Lung (tissue), 12 donors: ENCODE measurements around the gene CDC42BPB. TPM values are rescaled to one million over a fixed set of nuclear protein-coding genes. Genes with fewer than 3 reads are reported as not detected.

Source experiments
- ATAC-seq: fragments of 200-7000 bp; cut with Tn5 transposase; one replicate; pipeline ENCODE4 v1.9.1; 2020; ENCODE audit warnings: moderate number of reproducible peaks; ENCODE audit not compliant: insufficient read depth, low FRiP score
- DNase-seq, 3 donors: peaks; one replicate each; pipeline ENCODE4 v3.0.0-alpha.2; 2013 to 2017
- H3K27ac ChIP-seq, 2 donors: one replicate each; pipeline ENCODE4 v1.5.1; 2013; ENCODE audit warnings: mild to moderate bottlenecking in 2 of 2, moderate library complexity in 2 of 2, control low read depth in 1 of 2, inconsistent platforms in 1 of 2, low read depth in 1 of 2, low read length in 1 of 2
- H3K27me3 ChIP-seq, 3 donors: one replicate each; pipeline ENCODE4 v1.5.1; 2013; ENCODE audit warnings: low read length in 2 of 3; ENCODE audit not compliant: control insufficient read depth in 3 of 3, insufficient read depth in 3 of 3
- H3K36me3 ChIP-seq, 4 donors: one replicate each; pipeline ENCODE4 v1.5.1; 2013; ENCODE audit warnings: low read length in 4 of 4, mild to moderate bottlenecking in 1 of 4, moderate library complexity in 1 of 4; ENCODE audit not compliant: control insufficient read depth in 4 of 4, insufficient read depth in 4 of 4
- H3K4me1 ChIP-seq, 5 donors: one replicate each; pipeline ENCODE4 v1.5.1; 2013; ENCODE audit warnings: low read length in 5 of 5, mild to moderate bottlenecking in 2 of 5, moderate library complexity in 1 of 5; ENCODE audit not compliant: control insufficient read depth in 5 of 5, insufficient read depth in 5 of 5
- H3K4me3 ChIP-seq: one replicate; pipeline ENCODE4 v1.5.1; 2013; ENCODE audit warnings: mild to moderate bottlenecking, control low read depth, moderate library complexity
- H3K9ac ChIP-seq, 2 donors: one replicate each; pipeline ENCODE4 v1.5.1; 2013; ENCODE audit warnings: low read length in 2 of 2, control low read depth in 1 of 2; ENCODE audit not compliant: insufficient read depth in 1 of 2
- H3K9me3 ChIP-seq, 4 donors: one replicate each; pipeline ENCODE4 v1.5.1; 2013; ENCODE audit warnings: low read length in 3 of 4, mild to moderate bottlenecking in 1 of 4, moderate library complexity in 1 of 4; ENCODE audit not compliant: control insufficient read depth in 4 of 4, insufficient read depth in 3 of 4
- WGBS, 2 donors: extraction: QIAGEN DNeasy Blood & Tissue Kit; methylation state at CpG; one replicate each; pipeline ENCODE4 v1.1.7; 2013; 5-methylcytosine and 5-hydroxymethylcytosine counted together
- polyA plus RNA-seq, 2 donors: library from polyadenylated mRNA; stranded (reverse); fragments of 200-250 nt; gene quantifications; one replicate each; pipeline ENCODE4 v1.2.1, GENCODE V29; 2013
- total RNA-seq, 2 donors: library from RNA; depleted of rRNA in 1 of 2; stranded (reverse); fragments of >200 nt in 1 of 2; gene quantifications; one replicate each; pipeline ENCODE4 v1.2.1, GENCODE V29; 2014 to 2021
- TF ChIP-seq, protein P1 (sequence below): IDR thresholded peaks from 2 replicates; pipeline ENCODE4 v1.5.1; 2012; ENCODE audit warnings: mild to moderate bottlenecking; ENCODE audit errors: control extremely low read depth, extremely low read depth
- donor health status: control.
- donor health status: control.
- donor health status: Bipolar disorder and iron deficiency.
- donor health status: healthy.
- donor health status: DM: yes; HTN: yes; CAD: no.

The CDC42BPB gene
- total and polyA plus RNA-seq, 4 donors: 39.3 to 97.9 (median 66.6) TPM

DNA sequence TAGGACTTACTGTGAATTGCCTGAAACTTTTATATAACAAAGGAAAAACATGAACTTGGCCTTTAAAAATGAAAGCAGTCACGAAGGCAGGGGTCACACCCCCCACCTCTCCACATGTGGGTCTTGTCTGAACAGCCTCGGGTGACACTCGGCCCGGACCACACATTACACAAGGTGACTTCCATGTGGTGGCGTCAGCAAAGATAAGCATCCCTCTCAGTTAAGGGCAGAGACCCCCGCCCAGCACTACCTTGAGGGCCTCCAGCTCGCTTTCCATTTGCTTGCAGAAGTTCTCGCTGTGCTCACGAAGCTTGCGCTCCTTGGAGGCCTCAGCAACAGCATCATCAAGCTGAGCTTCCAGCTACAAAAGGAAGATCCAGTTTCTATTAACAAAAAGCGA lies 87.4 kb downstream of the CDC42BPB start:
- 94 to 95% methylated on average over 11 of the region's 11 CpGs for WGBS, 2 donors
- Histone ChIP-seq H3K36me3 (peaks cover 40 to 66% (median 53%) of the 10 kb centered on the region in 4 donors), H3K9ac (no peak overlapping the region), H3K27me3 (no peaks in the 10 kb centered on the region), H3K27ac (no peak overlapping the region), H3K4me3 (no peak overlapping the region), H3K4me1 (no peaks in the 10 kb centered on the region), H3K9me3 (no peaks in the 10 kb centered on the region)
- ATAC-seq (no peak), DNase-seq (no peak)
- TF ChIP-seq, protein P1, sequence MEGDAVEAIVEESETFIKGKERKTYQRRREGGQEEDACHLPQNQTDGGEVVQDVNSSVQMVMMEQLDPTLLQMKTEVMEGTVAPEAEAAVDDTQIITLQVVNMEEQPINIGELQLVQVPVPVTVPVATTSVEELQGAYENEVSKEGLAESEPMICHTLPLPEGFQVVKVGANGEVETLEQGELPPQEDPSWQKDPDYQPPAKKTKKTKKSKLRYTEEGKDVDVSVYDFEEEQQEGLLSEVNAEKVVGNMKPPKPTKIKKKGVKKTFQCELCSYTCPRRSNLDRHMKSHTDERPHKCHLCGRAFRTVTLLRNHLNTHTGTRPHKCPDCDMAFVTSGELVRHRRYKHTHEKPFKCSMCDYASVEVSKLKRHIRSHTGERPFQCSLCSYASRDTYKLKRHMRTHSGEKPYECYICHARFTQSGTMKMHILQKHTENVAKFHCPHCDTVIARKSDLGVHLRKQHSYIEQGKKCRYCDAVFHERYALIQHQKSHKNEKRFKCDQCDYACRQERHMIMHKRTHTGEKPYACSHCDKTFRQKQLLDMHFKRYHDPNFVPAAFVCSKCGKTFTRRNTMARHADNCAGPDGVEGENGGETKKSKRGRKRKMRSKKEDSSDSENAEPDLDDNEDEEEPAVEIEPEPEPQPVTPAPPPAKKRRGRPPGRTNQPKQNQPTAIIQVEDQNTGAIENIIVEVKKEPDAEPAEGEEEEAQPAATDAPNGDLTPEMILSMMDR: no peak

DNA sequence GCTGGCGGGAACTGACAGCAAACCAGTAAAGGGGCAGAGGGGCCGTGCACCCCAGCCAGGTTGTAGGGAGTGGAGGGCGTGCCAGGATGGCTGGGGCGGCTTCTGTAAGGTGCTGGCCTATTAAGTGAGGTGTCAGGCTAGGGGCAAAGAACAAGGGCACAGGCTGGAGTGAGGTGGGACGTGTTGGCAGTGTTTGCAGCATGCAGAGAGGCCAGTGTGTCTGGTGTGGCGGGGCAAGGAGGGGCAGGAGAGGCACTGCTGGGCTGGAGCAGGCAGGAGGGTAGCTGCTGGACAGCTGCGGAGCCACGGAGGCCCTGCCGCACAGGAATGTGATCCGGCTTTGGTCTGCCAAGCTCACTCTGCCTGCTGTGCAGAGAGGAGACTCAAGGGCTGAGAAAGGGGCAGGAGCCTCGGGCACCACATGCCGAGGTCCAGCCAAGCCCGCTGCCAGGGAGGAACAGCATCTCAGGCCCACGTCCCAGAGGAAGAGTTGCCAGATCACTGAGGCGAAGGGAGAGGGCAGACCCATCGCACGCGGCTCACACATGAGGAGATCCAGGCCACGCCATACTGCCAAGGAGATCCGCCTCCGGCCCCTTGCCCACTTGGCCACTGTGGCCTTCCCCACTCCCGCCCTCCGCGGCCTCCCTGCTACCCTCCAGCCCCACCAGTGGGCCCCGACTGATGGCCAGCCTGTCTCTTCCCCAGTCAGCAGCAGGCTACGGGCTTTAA lies 88.1 kb downstream of the CDC42BPB start:
- no peak for ATAC-seq
- 95 to 96% methylated on average over 26 of the region's 26 CpGs for WGBS, 2 donors
- no peaks in the 10 kb centered on the region for H3K27me3 ChIP-seq
- DNase-seq: no peak
- no peaks in the 10 kb centered on the region for H3K4me1 ChIP-seq
- no peak overlapping the region for H3K9ac ChIP-seq
- no peak overlapping the region for H3K4me3 ChIP-seq
- H3K27ac ChIP-seq: no peak overlapping the region
- peaks cover 43 to 66% (median 54%) of the 10 kb centered on the region in 4 donors for H3K36me3 ChIP-seq
- TF ChIP-seq, protein P1: no peak
- no peaks in the 10 kb centered on the region for H3K9me3 ChIP-seq

DNA sequence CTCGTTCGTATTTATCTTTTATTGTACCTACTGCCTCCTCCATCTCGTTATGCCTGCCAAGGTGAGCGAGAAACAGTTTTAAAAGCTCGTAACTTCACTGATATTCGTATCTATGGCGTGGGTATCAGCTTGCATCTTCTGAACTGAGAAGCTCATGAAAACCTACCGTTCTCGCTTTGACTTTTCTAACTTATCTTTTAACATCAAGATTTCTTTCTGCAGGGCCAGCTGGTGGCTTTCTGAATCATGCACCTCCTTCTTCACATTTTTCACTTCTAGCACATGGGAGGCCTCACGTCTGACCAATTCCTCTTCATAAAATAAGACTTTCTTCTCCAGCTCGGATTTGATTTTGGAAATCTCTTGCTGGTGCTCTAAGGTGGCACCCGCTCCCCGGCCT lies 89.0 kb downstream of the CDC42BPB start:
- Histone ChIP-seq H3K36me3 (peaks cover 45 to 67% (median 57%) of the 10 kb centered on the region in 4 donors), H3K27ac (no peak overlapping the region)

More for the DNA sequence above, 89.0 kb downstream of the CDC42BPB start:
- WGBS, 2 donors: 95 to 96% methylated on average over 13 of the region's 13 CpGs
- TF ChIP-seq, protein P1: no peak
- DNase-seq (no peak), ATAC-seq (no peak)
- Histone ChIP-seq H3K9me3 (no peaks in the 10 kb centered on the region), H3K27me3 (no peaks in the 10 kb centered on the region), H3K9ac (no peak overlapping the region), H3K4me3 (no peak overlapping the region), H3K4me1 (no peaks in the 10 kb centered on the region)
